Gastroesophageal sphincter (tissue), 4 donors: Measurements from ENCODE around the gene CEP152. TPM values are rescaled to one million over a fixed set of nuclear protein-coding genes. Genes with fewer than 3 reads are reported as not detected.
"Not testable (repeated sequence)": the region's sequence is repeated elsewhere in the genome, so short reads cannot be mapped to it uniquely, and the experiment has no call there.

Experiments
- ATAC-seq: fragments of 150-250 bp; one replicate; pipeline ENCODE4 v1.9.1; 2016; ENCODE audit warnings: mild to moderate bottlenecking, moderate library complexity
- H3K27ac ChIP-seq, 4 donors: fragments of 200-600 bp; sonication (generic) in 3 of 4; 1 replicate in 3 of 4; 2 replicates in 1 of 4; pipeline ENCODE4 v1.5.1; 2016 to 2019
- H3K27me3 ChIP-seq: fragments of 200-600 bp; sonication (generic); one replicate; pipeline ENCODE4 v1.5.1; 2019
- H3K36me3 ChIP-seq, 2 donors: fragments of 200-600 bp; sonication (generic); one replicate each; pipeline ENCODE4 v1.5.1; 2019; ENCODE audit warnings: control low read depth in 1 of 2
- H3K4me1 ChIP-seq, 3 donors: fragments of 200-600 bp; sonication (generic); 1 replicate in 2 of 3; 2 replicates in 1 of 3; pipeline ENCODE4 v1.5.1; 2016 to 2019; ENCODE audit warnings: control low read depth in 2 of 3
- H3K4me3 ChIP-seq, 2 donors: fragments of 200-600 bp; sonication (generic); one replicate each; pipeline ENCODE4 v1.5.1; 2019; ENCODE audit warnings: mild to moderate bottlenecking in 1 of 2, moderate library complexity in 1 of 2
- H3K9me3 ChIP-seq, 3 donors: fragments of 200-600 bp; sonication (generic); one replicate each; pipeline ENCODE4 v1.5.1; 2017 to 2019; ENCODE audit warnings: control low read depth in 2 of 3
- EP300 ChIP-seq: sonication (generic); formaldehyde crosslinking; IDR thresholded peaks from one replicate; pipeline ENCODE4 v1.6.1; 2017; ENCODE audit warnings: antibody characterized with exemption, mild to moderate bottlenecking
- POLR2A ChIP-seq, 2 donors: fragments of 450-650 bp; IDR thresholded peaks; one replicate each; pipeline ENCODE4 v1.6.1; 2017; ENCODE audit warnings: antibody characterized with exemption in 2 of 2, mild to moderate bottlenecking in 2 of 2, moderate library complexity in 1 of 2
- POLR2AphosphoS5 ChIP-seq: sonication (generic); formaldehyde crosslinking; IDR thresholded peaks from one replicate; pipeline ENCODE4 v1.6.1; 2017; ENCODE audit warnings: antibody characterized with exemption
- WGBS, 2 donors: methylation state at CpG; one replicate each; pipeline ENCODE4 v1.1.5; 2018; ENCODE audit warnings: low coverage in 1 of 2; 5-methylcytosine and 5-hydroxymethylcytosine counted together
- total RNA-seq, 4 donors: library from RNA; depleted of rRNA; stranded (reverse); fragments of >200 nt; gene quantifications; one replicate each; pipeline ENCODE4 v1.1.0, GENCODE V29; 2016
- TF ChIP-seq, protein P1 (sequence below), 4 experiments: fragments of 200-600 bp in 2 of 4; fragments of 450-650 bp in 2 of 4; sonication (generic) in 1 of 4; IDR thresholded peaks; one replicate each; pipeline ENCODE4 v1.5.1; 2017 to 2019; ENCODE audit warnings: antibody characterized with exemption in 4 of 4, mild to moderate bottlenecking in 2 of 4, moderate library complexity in 2 of 4

The CEP152 gene
- total RNA-seq, 4 donors from 2014 or later: 3.0 to 5.0 (median 3.9) TPM

- Histone ChIP-seq H3K9me3 (no peaks in the 10 kb centered on the region), H3K4me1 (peaks cover 0 to 38% (median 10%) of the 10 kb centered on the region in 3 donors), H3K27ac (peak overlapping the region in 3 of 4 donors; percentile 45 to 56 (median 48)), H3K36me3 (peaks cover 0 to 4% of the 10 kb centered on the region in 2 donors), H3K27me3 (no peaks in the 10 kb centered on the region), H3K4me3 (no peak overlapping the region)
- no peak for ATAC-seq
- WGBS, 2 donors: 76 to 84% methylated on average over 3 of the region's 3 CpGs
- TF ChIP-seq, protein P1, sequence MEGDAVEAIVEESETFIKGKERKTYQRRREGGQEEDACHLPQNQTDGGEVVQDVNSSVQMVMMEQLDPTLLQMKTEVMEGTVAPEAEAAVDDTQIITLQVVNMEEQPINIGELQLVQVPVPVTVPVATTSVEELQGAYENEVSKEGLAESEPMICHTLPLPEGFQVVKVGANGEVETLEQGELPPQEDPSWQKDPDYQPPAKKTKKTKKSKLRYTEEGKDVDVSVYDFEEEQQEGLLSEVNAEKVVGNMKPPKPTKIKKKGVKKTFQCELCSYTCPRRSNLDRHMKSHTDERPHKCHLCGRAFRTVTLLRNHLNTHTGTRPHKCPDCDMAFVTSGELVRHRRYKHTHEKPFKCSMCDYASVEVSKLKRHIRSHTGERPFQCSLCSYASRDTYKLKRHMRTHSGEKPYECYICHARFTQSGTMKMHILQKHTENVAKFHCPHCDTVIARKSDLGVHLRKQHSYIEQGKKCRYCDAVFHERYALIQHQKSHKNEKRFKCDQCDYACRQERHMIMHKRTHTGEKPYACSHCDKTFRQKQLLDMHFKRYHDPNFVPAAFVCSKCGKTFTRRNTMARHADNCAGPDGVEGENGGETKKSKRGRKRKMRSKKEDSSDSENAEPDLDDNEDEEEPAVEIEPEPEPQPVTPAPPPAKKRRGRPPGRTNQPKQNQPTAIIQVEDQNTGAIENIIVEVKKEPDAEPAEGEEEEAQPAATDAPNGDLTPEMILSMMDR (IDR thresholded peaks at IDR 0.05): no peak
- TF ChIP-seq POLR2A (IDR thresholded peaks at IDR 0.05) (no peak), POLR2AphosphoS5 (no peak), EP300 (no peak)
These were observed 14.3 kb downstream of the CEP152 start for GRCh38 chr15:48796521-48796920.

GRCh38 chr15:48795901-48796300 lies 15.0 kb downstream of the CEP152 start:
- TF ChIP-seq, protein P1 (IDR thresholded peaks at IDR 0.05): no peak
- no peak for TF ChIP-seq POLR2AphosphoS5
- TF ChIP-seq EP300: no peak
- no peak for TF ChIP-seq POLR2A (IDR thresholded peaks at IDR 0.05)
- no peaks in the 10 kb centered on the region for H3K27me3 ChIP-seq
- 91 to 95% methylated on average over 3 of the region's 3 CpGs for WGBS, 2 donors
- peaks cover 0 to 4% of the 10 kb centered on the region in 2 donors for H3K36me3 ChIP-seq
- H3K4me3 ChIP-seq: no peak overlapping the region
- H3K9me3 ChIP-seq: no peaks in the 10 kb centered on the region
- no peak for ATAC-seq
- peaks cover 0 to 32% (median 9%) of the 10 kb centered on the region in 3 donors for H3K4me1 ChIP-seq
- no peak overlapping the region for H3K27ac ChIP-seq

- WGBS, 2 donors: 88% methylated on average over 2 of the region's 2 CpGs; no CpG with 5 or more reads in 1 of the 2 donors
These were observed 16.2 kb downstream of the CEP152 start for GRCh38 chr15:48794697-48795134.

GRCh38 chr15:48792408-48792807 lies 18.5 kb downstream of the CEP152 start:
- Histone ChIP-seq H3K4me3 (no peak overlapping the region), H3K27me3 (no peaks in the 10 kb centered on the region), H3K4me1 (peaks cover 0 to 22% (median 8%) of the 10 kb centered on the region in 3 donors), H3K27ac (no peak overlapping the region), H3K36me3 (peaks cover 0 to 17% of the 10 kb centered on the region in 2 donors), H3K9me3 (no peaks in the 10 kb centered on the region)
- no peak for TF ChIP-seq POLR2A (IDR thresholded peaks at IDR 0.05)
- no peak for TF ChIP-seq POLR2AphosphoS5
- TF ChIP-seq, protein P1 (IDR thresholded peaks at IDR 0.05): no peak
- no peak for TF ChIP-seq EP300
- ATAC-seq: no peak
- WGBS, 2 donors: 40 to 49% methylated on average over 3 of the region's 3 CpGs

More at GRCh38 chr15:48794697-48795134, 16.2 kb downstream of the CEP152 start:
- Histone ChIP-seq H3K4me3 (no peak overlapping the region), H3K27me3 (no peaks in the 10 kb centered on the region), H3K4me1 (peaks cover 0 to 23% (median 8%) of the 10 kb centered on the region in 3 donors), H3K27ac (peak overlapping the region in 2 of 4 donors; percentile 36 to 60), H3K9me3 (no peaks in the 10 kb centered on the region), H3K36me3 (peaks cover 0 to 5% of the 10 kb centered on the region in 2 donors)
- ATAC-seq: peak; percentile 73
- TF ChIP-seq, protein P1 (IDR thresholded peaks at IDR 0.05): no peak
- no peak for TF ChIP-seq EP300
- TF ChIP-seq POLR2A (IDR thresholded peaks at IDR 0.05): no peak
- no peak for TF ChIP-seq POLR2AphosphoS5

GRCh38 chr15:48790466-48791115 lies 20.3 kb downstream of the CEP152 start:
- 54 to 91% methylated on average over 3 to 7 of the region's 12 CpGs for WGBS, 2 donors
- Histone ChIP-seq H3K36me3 (peaks cover 0 to 17% of the 10 kb centered on the region in 2 donors), H3K4me1 (peaks cover 0 to 23% (median 11%) of the 10 kb centered on the region in 3 donors)
- not testable (repeated sequence) for H3K27ac ChIP-seq, H3K4me3 ChIP-seq, H3K9me3 ChIP-seq, ATAC-seq, H3K27me3 ChIP-seq
